HG03103 (cell line): Measurements from ENCODE around the gene ZNF497.
"Not testable (repeated sequence)": the region's sequence is repeated elsewhere in the genome, so short reads cannot be mapped to it uniquely, and the experiment has no call there.

Source experiments
- ATAC-seq: cut with Tn5 transposase; IDR thresholded peaks from one replicate; pipeline ENCODE4 v1.9.1; 2021; ENCODE audit warnings: low read depth; ENCODE audit not compliant: unreplicated experiment

Gene ZNF497

DNA sequence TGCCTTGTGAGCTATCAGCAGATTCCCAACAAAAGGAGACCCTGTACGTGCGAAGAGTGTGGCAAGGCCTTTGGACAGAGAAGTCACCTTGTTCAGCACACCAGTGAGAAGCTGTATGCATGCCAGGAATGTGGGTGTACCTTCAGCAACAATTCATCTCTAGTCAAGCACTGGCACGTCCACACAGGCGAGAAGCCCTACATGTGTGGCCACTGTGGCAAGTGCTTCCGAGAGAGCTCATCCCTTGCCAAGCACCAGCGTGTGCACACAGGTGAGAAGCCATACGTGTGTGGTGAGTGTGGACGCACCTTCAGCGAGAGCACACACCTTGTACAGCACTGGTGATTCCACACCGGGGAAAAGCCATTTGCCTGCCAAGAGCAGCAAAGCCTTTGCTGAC lies 43.3 kb downstream of the ZNF497 start:
- ATAC-seq, result no peak

DNA sequence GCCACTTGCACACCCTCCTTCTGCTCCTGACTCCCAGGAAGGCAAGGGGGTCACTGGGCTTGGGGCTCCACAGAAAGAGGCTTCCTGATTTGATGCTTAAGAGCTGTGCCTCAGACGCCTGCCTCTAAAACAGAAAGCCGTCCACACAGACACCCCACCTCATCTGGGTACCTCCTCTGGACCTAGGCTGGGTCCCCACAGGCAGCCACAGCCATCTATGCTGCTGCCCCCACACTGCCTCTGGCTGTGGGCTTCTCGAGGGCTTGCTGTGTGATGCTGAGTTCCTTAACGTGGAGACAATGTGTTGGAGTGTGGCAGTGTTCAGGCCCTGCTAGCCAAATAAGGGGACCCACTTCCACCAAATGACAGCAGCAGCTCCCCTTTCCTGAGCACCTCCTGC lies 44.3 kb downstream of the ZNF497 start:
- no peak for ATAC-seq

DNA sequence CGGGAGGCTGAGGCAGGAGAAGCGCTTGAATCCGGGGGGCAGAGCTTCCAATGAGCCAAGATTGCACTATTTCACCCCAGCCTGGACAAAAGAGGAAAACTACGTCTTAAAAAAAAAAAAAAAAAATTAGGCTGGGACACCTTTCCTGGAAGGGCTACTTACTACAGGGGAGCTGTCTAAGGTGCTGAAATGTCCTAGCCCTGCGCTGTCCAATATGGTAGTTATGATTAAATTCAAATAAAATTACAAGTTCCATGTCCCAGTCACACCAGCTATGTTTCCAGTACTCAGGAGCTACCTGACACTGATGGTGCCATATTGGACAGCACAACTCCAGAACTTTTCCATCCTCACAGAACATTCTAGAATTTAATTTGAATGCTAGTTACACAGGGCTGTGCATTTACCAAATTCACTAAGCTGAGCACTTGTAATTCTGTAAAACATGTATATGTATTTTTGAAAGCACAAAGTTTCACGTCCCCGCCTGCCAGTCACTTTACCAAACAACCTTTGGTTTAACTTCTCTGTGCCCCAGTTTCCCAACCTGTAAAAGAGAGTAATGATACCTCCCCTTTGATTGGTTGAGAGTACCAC lies 45.0 kb downstream of the ZNF497 start:
- ATAC-seq, result no peak

DNA sequence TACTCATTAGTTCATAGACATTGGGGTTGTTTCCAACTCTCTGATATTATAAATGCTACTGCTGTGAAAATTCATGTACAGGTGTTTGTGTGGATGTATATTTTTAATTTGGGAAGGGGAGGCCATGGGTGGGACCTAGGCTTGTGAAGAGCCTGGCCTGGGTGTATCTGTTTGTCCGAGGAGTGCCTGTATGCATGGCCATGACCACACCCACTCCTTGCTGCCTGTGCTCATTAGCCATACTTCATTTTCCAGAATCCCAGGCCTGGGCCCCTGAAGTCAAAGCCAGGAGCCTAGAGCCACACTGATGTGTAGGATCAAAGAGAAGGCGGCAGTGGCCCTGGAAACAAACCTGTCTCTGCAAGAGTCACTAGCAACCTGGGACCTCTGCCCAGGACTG lies 47.0 kb downstream of the ZNF497 start:
- ATAC-seq, result no peak

DNA sequence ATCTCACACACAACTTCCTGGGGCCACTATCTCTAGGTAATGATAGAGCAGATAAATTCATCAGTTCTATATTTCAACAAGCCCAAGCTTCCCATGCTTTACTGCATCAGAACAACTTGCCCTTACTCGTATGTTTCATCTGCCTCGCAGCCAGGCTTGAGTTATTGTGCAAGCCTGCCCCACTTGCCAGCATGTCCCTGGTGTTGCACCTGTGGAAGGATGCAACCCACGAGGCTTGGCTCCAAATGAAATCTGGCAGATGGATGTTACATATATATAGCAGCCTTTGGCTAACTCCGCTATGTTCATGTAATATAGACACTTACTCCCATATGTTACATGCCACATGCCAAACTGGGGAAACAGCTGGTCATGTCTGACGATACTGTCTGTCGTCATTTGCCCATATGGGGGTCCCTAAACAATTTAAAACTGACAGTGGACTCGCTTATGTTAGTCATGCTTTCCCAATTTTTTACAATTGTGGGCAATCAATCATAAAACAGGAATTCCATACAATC lies 51.1 kb downstream of the ZNF497 start:
- ATAC-seq, result no peak

DNA sequence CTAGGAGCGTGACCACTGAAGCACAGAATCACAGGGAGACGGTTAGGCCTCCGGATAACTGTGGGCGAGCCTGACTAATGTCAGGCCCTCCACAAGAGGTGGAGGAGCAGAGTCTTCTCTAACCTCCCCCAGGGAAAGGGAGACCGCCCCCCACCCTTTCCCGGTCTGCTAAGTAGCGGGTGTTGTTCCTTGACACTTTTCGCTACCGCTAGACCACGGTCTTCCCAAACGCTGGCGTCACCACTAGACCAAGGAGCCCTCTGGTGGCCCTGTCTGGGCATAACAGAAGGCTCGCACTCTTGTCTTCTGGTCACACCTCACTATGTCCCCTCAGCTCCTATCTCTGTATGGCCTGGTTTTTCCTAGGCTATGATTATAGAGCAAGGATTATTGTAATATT lies 51.9 kb downstream of the ZNF497 start:
- ATAC-seq, result not testable (repeated sequence)

DNA sequence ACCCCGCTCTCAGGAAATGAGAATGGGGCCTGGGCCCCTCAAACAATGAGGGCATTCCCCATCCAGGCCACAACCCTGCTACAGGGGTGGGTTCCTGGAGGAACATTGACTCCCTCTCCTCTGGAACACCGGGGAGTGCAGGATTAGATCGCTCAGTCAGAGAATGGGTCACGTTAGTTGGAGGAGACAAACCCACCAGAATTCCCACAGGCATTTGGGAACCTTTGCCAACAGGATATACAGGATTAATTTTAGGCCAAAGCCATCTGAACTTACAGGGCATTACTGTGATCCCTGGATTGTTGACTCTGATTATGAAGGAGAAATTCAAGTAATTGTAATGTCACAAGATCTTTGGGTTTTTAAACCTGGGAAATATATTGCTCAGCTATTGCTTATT lies 54.8 kb downstream of the ZNF497 start:
- ATAC-seq, result no peak

DNA sequence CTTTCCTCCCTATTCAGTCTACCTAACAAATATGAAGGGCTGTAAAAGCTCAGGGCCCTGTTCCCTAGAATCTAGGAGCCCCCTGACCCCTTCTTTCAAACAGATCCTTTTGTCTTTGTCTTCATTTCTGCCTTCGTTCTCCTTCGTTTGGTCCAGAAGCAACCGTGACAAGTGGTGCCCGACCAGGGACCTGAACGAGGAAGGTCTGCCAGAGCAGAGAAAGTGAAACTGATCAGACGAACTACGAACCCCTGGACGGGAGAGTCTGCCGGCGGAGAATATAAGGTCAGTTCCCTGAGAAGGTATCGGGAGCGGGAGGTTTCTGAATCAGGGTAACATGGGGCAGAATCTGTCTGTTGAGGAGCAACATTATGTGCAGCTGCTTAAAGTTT lies 56.6 kb downstream of the ZNF497 start:
- ATAC-seq, result no peak

DNA sequence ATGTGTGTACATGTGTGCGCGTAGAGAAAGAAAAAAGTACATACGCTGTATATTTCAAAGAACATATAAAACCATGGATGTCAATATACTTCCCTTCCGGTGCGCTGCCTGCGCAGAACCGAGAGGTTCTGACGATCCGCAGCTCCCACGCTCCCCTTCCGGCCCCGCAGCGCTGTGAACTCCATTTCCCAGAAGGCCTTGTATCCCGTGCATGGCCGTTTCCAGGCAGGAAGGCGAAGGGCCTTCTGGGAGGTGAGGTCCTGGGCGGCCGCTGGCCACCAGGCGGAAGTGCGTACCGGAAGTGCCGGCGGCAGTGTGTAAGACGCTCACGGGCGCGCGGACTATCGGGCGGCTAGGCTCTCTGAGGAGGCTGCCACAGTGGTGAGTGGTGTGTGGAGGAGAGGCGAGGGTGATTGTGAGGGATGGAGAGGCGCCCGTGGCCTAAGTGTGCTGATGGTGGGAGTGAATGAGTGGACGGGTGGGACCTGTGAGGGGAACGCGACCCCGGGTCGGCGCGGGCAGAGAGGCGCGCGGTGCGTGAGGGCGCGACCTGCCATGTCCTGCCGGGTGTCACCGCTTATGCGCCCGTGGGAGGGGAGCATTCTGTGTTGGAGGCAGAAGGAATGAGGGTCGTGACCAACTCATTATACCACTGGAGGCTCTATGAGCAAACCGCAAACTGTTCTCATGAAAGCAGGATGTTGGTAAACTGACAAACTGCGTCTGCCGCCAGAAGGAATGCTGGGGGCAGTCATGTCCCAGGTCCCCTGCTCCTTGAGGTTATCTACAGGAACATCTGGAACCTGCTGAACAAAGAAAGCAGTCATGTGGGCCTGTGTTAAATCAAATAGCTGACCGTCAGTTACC lies 57.3 kb downstream of the ZNF497 start, which contains the start of gene ERVK3-1:
Gene ERVK3-1, plus strand, starts transcription at position 313 of the 867 bp plus-strand sequence. CDS start 6,792 bp downstream, outside the sequence.
- ATAC-seq, result peak; percentile 90

DNA sequence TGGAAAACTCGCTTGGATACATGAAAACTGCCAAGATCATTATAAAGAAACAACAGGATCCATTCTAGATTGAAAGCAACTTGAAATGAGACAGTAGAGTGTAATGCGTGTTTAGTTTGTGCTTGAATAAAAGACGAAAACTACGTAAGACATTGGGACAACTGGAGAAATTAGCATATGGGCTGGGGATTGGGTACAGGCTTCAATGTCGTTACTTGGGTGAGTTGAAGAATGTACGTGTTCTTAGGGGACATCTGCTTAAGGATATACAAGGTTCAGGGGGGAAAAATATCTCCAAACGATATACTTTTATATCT lies 57.8 kb downstream of the ZNF497 start:
- ATAC-seq, result no peak
